DMS53 treated with DMSO at 0.1 percent for 48 hours (cell line): ENCODE measurements around the gene NKAIN4.

Experiments
- DNase-seq: peaks from one replicate; lab custom pipeline; 2025; ENCODE audit not compliant: unreplicated experiment; lab: John Stamatoyannopoulos, UW

The NKAIN4 gene

DNA sequence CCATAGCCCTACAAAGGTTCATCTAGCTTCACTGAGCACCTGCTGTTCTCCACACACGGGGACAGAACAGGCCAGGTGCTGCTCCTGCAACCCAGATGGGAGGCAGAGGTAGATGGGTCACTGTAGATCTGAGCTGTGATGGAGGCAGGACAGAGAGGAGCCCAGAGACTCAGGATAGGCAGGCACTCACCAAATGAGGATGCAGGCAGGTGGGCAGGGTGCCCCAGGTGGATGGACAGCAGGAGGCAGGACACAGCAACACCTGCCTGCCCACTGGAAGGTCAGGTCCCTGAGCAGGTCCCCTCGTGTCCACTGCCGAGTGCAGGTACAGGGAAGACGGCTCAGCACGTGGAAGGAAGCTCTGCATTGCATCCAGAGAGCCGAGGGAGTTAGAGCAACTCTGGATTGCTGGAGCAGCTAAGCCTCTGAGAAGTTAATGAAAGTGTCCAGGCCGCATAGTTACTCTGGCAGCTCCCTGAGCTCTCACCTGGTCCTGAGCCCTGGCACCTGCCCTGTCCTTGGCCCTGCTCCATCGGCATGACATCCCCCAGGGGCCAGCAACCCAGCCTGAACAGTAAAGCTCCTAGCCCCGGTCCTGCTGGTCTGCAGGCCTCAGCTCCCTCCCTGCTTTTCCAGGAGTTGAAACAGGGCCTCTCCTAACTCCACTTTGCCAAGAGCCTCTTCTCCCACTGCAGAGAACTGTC, 33.4 kb downstream of the NKAIN4 start:
- no peak for DNase-seq

- no peak for DNase-seq
These were observed 34.3 kb downstream of the NKAIN4 start for GRCh38 chr20:63219866-63220521.

DNA sequence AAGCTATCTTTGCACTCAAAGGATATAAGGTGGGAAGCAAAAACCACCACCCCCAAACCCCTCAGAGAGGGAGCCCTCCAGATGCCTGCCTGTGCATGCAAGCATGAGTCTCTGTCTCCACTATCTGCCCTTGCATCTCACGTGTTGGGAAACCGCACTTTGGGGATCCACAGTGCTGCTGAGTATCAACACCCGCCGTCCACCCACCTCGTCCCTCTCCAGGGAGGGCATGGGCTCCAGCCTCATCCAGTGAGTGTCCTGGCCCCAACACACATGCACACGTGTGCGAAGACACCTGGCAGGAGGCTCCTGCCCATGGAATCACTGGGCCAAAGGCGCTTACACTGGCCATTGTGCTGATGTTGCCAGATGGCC, 34.8 kb downstream of the NKAIN4 start:
- DNase-seq: no peak

GRCh38 chr20:63218701-63219446, 35.4 kb downstream of the NKAIN4 start:
- DNase-seq: no peak

DNA sequence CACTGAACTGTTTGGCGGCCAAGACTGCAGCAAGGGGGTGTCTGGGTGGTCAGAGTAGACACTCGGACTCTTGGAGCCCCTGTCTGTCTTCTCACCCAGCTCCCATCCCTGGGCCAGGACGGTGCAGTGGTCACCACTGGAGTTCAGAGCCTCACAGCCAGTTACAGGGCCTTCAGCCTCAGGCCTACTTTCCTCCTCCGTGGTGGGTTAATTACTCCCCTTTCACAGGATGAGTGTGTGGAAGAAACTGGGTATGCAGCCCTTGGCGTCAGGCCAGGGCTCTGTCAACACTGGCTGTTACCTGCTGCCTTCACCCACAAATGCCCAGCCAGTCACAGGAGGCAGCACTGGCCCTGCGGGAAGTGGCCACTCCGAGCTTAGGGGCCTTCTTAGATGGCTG, 36.6 kb downstream of the NKAIN4 start:
- no peak for DNase-seq

- DNase-seq: no peak
These were observed 37.3 kb downstream of the NKAIN4 start for GRCh38 chr20:63216849-63217471.

DNA sequence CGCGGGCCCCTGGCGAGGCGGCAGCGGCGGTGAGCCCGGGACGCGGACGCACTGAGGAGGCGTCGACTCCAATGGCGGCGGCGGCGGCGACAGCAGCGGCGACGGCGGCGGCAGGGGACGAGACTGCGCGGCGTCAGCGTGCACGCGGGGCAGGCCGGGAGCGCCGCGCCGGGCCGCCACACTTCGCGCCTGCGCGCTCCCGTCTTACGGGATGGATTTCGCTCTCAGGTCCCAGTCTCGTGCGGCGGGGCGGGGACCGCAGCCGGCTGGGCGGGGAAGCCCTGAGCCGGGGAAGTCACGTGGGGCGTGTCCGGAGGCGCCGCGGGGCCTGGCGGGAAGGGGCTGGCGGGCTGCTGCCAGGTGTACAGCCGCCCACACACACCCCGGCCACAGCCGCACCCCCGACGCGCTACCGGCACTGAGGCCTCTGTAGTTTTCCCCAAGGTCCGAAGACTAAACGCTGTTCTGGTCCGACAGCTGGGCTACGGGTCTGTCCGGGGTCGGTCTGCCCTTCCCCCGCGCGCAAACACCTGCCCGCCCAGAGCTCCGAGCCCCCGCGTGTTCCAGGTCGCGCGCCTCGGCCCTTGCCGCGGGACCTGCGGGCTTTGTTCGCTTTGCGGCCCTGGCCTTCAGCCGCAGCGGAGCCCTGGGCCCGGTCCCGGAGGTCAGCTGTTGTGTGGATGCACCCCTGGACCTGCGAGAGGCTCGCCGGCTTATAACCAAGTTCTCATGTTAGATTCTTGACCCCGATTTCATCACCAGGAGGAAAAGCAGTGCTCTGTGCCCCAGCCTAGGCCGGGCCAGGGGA, 38.0 kb downstream of the NKAIN4 start, which contains the start of gene YTHDF1:
Gene YTHDF1 (minus strand): TSS at position 91 of the 808 bp plus-strand sequence. CDS start 239 bp downstream, outside the sequence.
- DNase-seq: peak; percentile 93

GRCh38 chr20:63215101-63216040, 38.9 kb downstream of the NKAIN4 start:
- peak; percentile 10 for DNase-seq

GRCh38 chr20:63214514-63214913, 39.7 kb downstream of the NKAIN4 start:
- DNase-seq: no peak

- no peak for DNase-seq
These were observed 41.5 kb downstream of the NKAIN4 start for GRCh38 chr20:63212792-63213191.

DNA sequence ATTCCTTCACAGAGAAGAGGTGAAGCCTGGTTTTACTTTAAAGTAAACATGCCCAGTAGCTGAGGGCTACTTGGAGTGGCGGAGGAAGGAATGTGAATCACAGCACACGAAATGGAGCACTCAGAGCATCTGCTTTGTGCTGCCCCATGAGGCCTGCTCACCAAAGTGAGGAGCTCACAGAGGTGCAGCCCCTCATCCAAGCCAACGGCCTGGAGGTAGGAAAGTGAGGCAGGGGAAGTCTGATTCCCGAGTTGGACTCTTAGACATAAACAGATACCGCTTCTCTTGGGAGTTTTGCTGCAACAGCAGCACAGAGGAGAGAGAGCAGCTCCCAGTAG, 41.9 kb downstream of the NKAIN4 start:
- DNase-seq: no peak

- DNase-seq: no peak
These were observed 44.2 kb downstream of the NKAIN4 start for GRCh38 chr20:63210011-63210605.

- DNase-seq: no peak
These were observed 45.8 kb downstream of the NKAIN4 start for GRCh38 chr20:63208346-63208909.

DNA sequence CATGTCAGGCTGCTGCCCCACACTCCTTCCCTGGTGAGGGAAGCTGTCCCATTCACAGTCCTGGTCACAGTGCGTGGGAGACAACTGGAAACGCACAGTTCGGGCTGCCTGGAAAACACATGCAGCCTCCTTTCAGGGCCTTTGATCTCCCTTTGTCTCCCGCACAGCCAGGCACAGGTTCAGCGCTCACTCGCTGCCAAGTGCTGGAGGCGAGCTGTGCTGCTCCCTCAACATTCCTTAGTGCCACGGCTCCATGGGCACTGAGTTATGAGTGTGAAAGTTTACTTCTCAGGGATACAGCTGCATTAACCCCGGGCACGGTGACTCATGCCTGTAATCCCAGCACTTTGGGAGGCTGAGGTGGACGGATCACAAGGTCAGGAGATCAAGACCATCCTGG, 47.4 kb downstream of the NKAIN4 start:
- no peak for DNase-seq

DNA sequence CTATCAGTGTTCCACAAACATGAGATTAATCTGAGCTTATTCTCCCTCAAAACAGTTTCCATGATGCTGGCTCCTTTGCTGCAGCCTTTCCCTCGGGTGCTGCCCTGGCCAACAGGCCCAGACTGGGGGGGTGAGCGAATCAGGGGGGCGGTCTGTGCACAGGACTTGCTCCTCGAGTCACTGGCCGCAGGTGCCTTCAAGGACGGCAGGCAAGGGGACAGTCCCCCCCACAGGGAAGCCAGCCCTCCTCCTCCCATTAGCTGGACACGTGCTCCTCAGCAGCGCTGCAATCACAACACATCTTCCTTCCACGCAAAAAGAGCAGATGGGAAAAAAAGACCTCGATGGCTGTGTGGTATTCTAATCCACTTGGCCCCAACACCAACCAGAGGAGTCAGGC, 48.4 kb downstream of the NKAIN4 start:
- no peak for DNase-seq

- no peak for DNase-seq
These were observed 49.9 kb downstream of the NKAIN4 start for GRCh38 chr20:63204362-63204761.

- no peak for DNase-seq
These were observed 51.3 kb downstream of the NKAIN4 start for GRCh38 chr20:63202811-63203526.

- no peak for DNase-seq
These were observed 52.2 kb downstream of the NKAIN4 start for GRCh38 chr20:63202021-63202420.
